ENCODE results near the gene HSPA1B.
A peak's percentile ranks its signal among the peaks of the same experiment; 100 is the strongest.
"Not testable (repeated sequence)": the region's sequence is repeated elsewhere in the genome, so short reads cannot be mapped to it uniquely, and the experiment has no call there.

HSPA1B gene

DNA sequence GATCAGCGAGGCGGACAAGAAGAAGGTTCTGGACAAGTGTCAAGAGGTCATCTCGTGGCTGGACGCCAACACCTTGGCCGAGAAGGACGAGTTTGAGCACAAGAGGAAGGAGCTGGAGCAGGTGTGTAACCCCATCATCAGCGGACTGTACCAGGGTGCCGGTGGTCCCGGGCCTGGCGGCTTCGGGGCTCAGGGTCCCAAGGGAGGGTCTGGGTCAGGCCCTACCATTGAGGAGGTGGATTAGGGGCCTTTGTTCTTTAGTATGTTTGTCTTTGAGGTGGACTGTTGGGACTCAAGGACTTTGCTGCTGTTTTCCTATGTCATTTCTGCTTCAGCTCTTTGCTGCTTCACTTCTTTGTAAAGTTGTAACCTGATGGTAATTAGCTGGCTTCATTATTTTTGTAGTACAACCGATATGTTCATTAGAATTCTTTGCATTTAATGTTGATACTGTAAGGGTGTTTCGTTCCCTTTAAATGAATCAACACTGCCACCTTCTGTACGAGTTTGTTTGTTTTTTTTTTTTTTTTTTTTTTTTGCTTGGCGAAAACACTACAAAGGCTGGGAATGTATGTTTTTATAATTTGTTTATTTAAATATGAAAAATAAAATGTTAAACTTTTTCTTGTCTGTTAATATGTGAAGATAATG, 2.2 kb downstream of the HSPA1B start:
- peak; percentile 72 for DNase-seq

DNA sequence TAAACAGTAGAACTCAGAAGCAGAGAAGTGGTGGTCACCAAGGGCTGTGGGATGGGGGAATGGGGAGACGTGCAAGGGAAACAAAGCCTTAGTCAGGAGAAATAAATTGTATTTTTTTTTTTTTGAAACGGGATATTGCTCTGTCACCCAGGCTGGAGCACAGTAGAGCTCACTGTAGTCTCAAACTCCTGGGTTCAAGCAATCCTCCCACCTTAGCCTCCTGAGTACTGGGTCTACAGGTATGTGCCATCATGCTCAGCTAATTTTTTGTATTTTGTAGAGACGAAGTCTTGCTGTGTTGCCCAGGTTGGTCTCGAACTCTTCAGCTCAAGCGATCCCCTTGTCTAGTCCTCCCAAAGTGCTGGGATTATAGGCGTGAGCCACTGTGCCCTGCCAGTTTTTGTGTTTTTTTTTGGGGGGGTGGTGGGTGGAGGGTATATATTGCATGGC, 3.4 kb downstream of the HSPA1B start:
- no peak for DNase-seq

DNA sequence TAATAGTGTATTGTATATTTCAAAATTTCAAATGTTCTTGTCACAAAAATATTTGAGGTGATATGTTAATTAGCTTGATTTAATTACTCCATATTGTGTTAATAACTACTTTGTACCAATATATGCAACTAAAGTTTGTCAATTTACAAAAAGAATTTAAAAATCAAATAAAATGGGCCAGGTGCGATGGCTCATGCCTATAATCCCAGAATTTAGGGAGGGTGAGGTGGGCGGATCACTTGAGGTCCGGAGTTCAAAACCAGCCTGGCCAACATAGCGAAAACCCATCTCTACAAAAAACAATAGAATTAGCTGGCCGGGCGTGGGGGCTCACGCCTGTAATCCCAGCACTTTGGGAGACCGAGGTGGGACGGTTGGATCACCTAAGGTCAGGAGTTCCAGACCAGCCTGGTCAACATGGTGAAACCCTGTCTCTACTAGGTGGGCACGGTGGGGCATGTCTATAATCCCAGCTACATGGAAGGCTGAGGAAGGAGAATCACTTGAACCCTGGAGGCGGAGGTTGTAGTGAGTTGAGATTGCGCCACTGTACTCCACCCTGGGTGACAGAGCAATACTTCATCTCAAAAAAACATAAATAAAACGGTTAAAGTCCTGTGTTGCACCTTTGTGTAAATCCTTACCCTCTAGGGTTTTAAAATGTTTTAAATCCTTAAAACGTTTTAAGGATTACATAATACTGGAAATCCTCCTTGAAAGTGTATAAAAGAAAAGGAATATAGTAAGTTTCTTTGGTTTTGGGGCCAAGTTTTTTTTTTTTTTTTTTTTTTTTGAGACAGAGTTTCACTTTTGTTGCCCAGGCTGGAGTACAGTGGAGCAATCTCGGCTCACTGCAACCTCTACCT, 4.0 kb downstream of the HSPA1B start:
- no peak for DNase-seq

DNA sequence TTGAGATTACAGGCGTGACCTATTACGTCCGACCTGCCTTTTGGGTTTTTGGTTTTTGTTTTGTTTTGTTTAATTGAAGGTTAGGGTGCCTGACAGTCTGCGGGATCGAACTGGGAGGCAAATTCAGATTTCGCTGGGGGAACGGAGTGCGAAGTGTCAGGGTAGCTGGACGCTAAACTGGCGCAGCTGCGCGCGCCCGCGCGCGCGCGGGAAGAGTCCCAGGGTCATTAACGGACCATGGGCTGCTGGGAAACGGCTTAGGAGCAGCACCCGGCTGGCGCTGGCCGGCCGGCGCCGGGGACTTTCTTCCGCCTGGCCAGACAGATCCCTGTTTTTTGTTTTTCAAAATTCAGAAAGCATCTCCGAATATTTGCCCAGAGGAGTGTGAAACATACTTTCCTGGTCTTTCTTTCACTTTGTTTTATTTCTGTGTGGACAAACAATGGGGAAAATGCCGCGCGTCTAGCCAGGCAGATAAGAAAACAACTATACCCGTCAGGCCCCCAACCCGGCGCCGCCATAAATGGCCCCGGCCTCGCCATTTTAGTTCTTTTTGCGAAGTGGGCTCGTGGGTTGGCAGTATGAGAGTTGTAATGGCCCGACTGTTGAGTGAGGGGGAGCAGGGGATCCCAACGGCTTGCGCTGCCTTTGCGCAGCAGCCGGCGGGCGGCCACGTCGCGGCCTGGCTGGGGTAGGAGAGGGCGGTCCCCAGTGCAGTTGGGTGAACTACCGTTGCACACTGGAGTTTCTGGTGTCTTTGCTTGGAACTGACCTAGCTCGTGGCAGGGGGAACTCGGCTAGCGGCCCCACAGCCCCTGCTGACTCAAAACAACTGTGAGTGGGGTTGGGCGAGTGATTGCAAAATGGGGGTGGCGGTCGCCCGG, 7.1 kb downstream of the HSPA1B start:
- DNase-seq = peak; percentile 87

DNA sequence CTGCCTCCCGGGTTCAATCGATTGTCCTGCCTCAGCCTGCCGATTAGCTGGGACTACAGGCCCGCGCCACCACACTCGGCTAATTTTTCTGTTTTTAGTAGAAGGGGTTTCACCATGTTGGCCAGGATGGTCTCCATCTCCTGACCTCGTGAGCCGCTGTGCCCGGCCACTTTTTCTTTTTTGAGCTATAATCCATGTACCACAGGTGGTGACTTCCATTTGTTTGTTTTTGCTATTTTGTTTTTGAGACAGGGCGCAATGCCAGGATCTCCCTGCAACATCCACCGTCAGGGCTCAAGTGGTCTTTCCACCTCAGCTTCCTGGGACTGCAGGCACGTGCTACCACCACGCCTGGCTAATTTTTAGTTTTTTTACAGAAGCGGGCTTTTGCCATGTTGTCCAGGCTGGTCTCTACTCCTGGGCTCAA, 8.5 kb downstream of the HSPA1B start:
- peak; percentile 22 for DNase-seq

DNA sequence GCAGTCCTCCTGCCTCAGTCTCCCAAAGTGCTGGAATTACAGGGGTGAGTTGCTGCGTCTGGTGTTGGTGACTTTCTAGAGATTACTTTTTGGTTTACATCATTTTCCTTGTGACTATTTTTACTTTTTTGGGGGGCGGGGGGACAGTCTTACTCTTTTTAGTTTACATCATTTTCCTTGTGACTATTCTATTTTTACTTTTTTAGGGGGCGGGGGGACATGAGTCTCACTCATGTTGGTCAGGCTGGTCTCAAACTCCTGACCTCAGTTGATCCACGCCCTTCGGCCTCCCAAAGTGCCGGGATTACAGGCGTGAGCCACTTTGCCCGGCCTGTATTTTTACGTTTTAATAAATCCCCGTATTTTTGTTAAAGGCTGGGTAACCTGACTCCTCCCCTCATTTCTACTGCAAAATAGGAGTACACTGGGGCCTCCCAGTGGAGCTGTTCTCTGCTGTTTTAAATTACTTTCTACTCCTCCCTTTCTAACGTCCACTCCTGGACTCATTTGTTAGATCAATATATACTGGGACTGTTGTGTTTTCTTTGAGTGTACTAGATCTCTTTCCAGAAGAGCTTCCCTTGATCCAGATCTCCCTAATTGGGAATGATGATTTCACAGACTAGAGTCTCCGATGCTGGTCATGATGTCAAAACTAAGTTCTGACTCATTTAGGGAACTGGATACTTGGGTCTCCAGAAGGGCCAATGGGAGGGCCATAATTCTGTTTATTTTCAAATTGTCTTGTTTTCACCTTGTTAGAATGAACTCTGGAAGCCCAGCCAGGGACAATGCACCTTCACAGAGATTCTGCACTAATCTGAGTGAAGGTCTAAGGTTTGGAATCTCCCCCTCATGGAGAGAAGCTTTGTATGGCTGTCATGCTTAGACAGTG, 9.2 kb downstream of the HSPA1B start:
- no peak for DNase-seq

DNA sequence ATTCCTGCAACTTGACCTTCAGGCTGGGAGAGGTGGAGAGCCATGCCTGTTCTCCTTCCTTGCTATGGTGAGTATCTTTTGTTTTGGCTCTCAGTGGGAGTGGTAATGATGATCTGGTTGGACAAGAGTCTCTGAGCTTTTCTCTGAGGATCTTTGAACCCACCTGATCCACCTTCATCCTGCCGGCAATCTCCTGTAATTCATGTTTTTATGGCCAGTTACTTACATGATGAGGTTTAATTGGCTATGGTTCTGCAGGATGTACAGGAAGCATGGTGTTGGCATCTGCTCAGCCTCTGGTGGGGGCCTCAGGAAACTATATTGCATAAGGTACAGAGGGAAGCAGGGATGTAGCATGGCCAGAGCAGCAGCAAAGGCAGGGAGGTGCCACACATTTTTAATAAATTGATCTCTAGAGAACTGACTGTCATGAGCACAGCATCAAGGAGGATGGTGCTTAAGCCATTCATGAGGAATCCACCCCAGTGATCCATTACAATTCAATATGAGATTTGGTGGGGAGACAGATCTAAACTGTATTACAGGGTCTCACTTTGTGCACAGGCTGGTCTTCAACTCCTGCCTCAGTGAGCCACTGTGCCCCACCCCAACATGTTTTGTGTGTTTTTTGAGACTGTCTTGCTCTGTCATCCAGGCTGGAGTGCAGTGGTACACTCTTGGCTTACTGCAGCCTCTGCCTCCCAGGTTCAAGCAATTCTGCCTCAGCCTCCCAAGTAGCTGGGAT, 10.0 kb downstream of the HSPA1B start:
- DNase-seq = no peak

DNA sequence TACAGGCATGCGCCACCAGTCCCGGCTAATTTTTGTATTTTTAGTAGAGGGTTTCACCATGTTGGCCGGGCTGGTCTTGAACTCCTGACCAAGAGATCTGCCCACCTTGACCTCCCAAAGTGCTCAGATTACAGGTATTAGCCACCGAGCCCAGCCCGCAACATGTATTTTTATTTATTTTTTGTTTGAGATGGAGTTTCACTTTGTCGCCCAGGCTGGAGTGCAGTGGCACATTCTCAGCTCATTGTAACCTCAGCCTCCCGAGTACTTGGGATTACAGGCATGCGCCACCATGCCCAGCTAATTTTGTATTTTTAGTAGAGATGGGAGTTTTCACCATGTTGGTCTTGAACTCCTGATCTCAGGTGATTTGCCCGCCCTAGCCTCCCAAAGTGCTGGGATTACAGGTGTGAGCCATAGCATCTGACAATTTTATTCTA, 10.6 kb downstream of the HSPA1B start:
- DNase-seq = not testable (repeated sequence)

DNA sequence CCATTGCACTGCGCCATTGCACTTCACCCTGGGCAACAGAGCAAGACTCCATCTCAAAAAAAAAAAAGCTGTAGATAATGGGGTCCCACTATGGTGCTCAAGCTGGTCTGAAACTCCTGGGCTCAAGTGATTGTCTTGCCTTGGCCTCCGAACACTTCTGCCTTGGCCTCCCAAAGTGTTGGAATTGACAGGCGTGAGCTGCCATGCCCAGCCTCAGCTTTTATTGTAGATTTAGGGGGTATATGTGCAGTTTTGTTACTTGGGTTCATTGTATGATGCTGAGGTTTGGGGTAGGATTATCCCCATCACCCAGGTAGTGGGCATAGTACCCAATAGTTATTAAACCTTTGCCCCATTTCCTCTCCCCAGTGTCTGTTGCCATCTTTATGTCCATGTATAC, 11.4 kb downstream of the HSPA1B start:
- DNase-seq = no peak

DNA sequence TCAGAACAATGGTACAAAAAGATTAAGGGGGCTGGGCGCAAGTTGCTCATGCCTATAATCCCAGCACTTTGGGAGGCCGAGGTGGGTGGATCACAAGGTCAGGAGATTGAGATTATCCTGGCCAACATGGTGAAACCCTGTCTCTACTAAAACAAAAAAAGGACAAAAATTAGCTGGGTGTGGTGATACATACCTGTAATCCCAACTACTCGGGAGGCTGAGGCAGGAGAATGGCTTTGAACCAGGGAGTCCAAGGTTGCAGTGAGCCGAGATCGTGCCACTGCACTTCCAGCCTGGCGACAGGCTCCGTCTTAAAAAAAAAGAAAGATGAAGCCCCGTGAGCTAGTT, 12.2 kb downstream of the HSPA1B start:
- DNase-seq = not testable (repeated sequence)

DNA sequence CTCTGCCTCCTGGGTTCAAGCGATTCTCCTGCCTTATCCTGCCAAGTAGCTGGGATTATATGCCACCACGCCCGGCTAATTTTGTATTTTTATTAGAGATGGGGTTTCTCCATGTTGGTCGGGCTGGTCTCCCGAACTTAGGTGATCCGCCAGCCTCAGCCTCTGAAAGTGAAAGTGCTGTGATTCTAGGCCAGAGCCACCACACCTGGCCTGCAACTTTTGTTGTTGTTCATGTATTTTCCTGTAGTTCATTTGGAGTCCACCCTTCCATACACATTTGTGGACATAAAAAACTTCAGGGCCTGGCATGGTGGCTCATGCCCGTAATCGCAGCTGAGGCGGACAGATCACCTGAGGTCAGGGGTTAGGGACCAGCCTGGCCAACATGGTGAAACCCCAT, 14.5 kb downstream of the HSPA1B start:
- no peak for DNase-seq

DNA sequence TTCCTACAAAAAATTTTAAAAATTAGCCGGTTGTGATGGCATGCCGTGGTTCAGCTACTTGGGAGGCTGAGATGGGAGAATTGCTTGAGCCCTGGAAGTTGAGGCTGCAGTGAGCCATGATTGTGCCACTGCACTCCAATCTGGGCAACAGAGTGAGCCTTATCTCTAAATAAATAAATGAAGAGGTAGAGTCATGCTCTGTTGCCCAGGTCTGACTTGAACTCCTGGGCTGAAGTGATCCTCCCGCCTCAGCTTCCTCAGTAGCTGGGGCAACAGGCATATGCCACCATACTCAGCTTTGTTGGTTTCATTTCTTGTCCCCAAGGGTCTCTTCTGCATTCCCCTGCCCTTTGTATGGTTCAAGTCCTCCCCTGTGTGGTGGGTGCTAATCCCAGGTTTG, 17.0 kb downstream of the HSPA1B start:
- no peak for DNase-seq

DNA sequence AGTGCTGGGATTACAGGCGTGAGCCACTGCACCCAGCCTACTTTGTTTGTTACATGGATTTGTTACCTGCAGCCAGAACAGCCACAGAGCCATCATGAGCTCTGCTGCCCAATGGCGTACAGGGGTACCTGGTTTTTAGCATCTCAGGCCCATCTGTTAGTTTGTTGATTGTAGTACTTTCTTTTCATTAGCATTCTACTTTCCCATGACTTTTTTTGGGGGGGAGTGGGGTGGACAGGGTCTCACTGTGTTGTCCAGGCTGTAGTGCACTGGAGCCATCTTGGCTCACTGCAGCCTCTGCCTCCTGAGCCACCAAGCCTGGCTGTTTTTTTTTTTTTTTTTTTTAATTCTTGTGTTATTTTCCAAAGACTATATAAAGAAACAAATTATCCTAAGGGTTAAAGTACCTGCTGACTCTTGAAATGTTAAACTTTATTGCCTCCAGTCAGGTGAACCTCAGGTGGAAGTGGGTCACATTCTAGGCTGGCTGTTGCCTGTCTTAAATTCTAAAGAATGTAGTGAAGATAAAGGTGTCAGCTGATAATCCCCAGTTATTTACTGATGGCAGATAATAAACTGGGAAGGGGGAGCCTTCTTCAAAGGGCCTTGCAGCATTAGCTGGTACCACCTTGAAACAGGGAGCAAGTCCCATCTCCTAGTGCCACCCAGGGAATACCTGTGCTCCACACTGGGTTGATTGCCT, 19.9 kb downstream of the HSPA1B start:
- no peak for DNase-seq

DNA sequence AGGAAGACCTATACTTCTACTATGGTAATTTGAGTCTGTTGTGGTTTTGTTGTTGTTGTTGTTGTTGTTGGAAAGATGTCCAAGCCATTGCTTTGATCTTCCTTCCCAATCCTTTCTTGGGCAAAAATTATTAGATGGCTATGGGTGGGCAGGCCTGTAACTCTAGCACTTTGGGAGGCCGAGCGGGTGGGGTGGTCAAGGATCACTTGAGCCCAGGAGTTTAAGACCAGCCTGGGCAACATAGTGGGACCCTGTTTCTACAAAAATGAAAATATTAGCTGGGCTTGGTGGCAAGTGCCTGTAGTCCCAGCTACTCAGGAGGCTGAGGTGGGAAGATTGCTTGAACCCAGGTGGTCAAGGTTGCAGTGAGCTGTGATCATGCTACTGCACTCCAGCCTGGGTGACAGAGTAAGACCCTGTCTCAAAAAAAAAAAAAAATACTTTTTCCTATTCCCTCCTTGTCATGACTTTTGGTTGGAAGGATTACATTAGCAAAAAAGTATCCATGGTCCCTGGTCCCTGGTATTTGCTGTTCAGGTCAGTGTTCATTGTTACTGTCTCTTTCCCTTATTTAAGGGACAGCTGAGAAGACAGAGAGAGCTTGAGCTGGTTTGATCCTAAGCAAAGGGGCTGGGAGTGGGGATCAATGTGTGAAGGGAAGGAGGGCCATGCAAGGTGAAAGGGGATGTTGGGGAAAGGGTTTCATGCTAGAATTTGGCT, 23.4 kb downstream of the HSPA1B start:
- no peak for DNase-seq

DNA sequence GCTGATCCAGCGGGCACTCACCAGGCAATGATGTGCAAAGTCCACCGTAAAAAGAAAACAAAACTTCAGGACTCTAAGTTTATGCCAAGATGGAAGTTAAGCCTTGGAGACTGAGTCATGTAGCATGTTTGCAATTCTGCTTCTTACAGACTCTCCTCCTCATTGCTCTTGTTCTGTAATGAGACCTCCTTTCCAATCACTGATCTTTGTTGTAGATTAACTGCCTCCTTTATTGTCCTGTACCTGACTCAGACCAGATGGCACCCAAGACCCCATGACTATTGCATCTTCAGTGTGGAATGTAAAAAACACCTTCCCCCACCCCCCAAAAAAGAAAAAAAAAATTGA, 23.9 kb downstream of the HSPA1B start:
- DNase-seq = no peak

DNA sequence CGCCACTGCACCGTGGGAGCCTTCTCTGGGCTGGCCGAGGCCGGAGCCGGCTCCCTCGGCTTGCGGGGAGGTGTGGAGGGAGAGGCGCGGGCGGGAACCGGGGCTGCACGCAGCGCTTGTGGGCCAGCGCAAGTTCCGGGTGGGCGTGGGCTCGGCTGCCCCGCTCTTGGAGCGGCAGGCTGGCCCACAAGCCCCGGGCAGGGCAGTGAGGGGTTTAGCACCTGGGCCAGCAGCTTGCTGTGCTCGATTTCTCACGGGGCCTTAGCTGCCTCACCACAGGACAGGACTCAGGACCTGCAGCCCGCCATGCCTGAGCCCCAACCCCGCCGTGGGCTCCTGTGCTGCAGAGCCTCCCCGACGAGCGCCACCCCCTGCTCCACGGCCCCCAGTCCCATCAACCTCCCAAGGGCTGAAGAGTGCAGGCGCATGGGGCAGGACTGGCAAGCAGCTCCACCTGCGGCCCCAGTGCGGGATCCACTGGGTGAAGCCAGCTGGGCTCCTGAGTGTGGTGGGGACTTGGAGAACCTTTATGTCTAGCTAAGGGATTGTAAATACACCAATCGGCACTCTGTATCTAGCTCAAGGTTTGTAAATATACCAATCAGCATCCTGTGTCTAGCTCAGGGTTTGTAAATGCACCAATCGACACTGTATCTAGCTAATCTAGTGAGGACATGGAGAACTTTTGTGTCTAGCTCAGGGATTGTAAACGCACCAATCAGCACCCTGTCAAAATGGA, 24.6 kb downstream of the HSPA1B start:
- not testable (repeated sequence) for DNase-seq

DNA sequence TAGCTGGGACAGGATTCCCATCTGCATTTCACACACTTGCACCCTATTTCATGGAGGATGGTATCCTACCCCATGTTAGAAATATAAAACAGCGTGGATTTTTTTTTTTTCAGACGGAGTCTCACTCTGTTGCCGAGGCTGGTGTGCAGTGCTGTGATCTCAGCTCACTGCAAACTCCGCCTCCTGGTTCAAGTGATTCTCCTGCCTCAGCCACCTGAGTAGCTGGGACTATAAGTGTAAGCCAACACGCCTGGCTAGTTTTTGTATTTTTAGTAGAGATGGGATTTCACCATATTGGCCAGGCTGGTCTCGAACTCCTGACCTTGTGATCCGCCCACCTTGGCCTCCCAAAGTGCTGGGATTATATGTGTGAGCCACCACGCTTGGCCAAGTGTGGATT, 30.2 kb downstream of the HSPA1B start:
- not testable (repeated sequence) for DNase-seq

DNA sequence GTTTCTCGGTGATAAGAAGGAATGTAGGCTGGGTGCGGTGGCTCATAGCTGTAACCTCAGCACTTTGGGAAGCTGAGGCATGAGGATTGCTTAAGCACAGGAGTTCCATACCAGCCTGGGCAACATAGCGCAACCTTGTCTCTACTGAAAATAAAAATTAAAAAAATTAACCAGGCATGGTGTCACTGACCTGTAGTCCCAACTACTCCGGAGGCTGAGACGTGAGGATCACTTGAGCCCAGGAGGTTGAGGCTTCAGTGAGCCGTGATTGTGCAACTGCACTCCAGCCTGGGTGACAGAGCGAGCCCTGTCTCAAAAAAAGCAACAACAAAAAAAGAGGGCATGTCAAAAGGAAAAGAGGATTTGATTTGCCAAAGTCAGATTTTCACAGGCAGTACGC, 31.2 kb downstream of the HSPA1B start:
- DNase-seq = no peak

DNA sequence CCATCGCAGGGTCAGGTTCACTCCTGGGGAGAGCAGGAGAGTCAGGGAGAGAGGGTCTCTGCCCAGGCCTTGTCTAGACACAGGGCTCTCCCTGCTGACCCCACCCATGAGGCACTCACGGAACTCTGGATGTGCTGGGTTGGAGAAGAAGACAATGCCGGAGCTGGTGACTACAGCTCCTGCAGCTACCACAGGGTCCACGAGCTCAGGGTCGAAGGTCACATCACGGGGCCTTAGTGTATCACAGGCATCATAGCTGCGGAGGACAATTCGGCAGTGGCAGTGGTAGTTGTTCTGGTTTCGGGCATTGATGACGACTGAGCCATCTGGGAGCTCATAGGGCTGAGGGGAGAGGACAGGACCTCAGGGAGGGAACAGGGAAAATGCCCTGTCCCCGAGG, 32.4 kb downstream of the HSPA1B start:
- no peak for DNase-seq

DNA sequence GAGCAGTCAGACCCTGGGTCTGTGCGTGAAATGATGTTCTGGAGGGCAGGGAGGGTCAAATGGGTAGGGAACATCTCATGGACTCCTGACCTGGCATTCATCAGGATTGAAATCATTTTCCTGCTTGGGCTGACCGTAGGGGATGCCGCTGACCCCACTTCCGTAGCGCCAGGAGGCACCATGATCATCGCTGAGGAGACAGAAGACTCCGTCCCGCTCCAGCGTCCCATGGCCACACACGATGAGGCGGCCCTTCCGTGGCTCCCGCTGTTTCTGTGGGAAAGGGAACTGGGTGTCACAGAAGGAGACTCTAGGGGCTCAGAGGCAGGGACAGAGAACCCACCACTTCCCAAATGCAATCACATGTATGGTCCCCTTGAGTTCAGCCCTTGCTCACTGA, 32.8 kb downstream of the HSPA1B start:
- no peak for DNase-seq

Data from NCI-H1092 treated with DMSO at 0.1 percent for 48 hours (cell line).